ENCODE results near the gene CES1.
"Not testable (repeated sequence)": the region's sequence is repeated elsewhere in the genome, so short reads cannot be mapped to it uniquely, and the experiment has no call there.

CES1 gene

GRCh38 chr16:55829232-55829631 lies 3.7 kb downstream of the CES1 start:
- DNase-seq, result not testable (repeated sequence)

- DNase-seq, result no peak
These were observed 4.2 kb downstream of the CES1 start for GRCh38 chr16:55828680-55829079.

- DNase-seq, result no peak
These were observed 7.7 kb downstream of the CES1 start for GRCh38 chr16:55825115-55825728.

DNA sequence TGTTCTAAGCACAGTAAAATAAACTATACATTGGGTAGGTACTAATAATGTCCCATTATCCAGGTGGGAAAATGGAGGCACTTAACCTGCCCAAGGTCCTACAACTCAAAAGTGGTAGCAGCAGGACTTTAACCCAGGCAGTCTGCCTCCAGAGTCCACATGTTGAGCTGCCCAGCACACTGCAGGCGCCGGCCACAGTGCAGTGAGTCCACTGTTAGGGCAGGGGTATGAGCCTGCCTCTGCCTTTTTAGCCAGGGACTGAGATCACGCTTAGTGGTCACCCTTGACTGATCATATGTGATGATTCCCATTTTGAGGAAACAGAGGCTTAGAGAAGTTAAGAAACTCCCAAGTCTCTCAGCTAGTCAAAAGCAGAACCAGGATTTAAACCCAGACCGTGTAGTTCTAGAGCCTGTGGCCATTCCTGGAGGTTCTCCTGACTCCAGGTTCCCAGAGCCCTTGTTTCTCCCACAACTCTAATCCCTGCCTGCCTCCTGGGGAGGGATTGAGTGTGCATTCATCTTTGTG lies 8.4 kb downstream of the CES1 start:
- no peak for DNase-seq

GRCh38 chr16:55822280-55822810 lies 10.6 kb downstream of the CES1 start:
- DNase-seq, result no peak

GRCh38 chr16:55821210-55821609 lies 11.7 kb downstream of the CES1 start:
- DNase-seq, result no peak

- no peak for DNase-seq
These were observed 12.3 kb downstream of the CES1 start for GRCh38 chr16:55820615-55821014.

- no peak for DNase-seq
These were observed 15.5 kb downstream of the CES1 start for GRCh38 chr16:55817236-55817912.

- DNase-seq, result not testable (repeated sequence)
These were observed 16.7 kb downstream of the CES1 start for GRCh38 chr16:55816222-55816621.

DNA sequence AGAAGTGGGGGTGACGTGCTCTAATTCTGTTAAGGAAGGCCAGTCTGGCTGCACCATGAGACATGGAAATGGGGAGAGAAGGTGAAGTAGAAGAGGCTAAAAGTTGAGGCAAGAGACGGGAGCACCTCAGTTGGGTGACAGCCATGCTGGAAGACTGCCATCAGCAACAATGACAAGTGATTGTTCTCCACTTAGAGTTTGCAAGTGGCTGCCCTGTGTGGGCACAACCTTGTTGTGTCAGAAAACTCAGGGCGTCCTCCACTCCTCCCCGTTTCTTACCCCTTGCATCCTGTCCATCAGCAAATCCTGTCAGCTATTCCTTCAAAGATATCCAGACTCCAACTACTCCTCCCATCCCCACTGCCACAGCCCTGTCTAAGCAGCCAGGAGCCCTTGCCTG lies 17.6 kb downstream of the CES1 start:
- no peak for DNase-seq

GRCh38 chr16:55814174-55814573 lies 18.7 kb downstream of the CES1 start:
- DNase-seq, result not testable (repeated sequence)

DNA sequence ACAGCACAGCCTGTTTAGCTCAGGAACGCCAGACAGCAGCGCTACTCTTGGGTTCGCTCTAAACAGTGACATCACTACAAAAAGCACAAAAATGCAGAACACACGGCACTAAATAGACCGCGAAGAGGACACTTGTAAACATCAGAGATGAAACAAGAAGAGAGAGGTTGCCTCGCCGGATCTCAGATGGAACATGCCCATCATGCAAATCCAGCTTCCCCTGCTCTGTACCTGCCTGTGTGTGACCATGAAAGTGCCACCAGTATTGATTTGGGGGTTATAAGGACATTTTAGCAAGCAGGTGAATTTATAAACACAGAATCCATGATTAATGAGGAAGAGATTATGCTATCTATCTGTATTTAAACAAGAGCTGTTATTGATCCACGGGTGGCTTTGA lies 19.2 kb downstream of the CES1 start:
- not testable (repeated sequence) for DNase-seq

DNA sequence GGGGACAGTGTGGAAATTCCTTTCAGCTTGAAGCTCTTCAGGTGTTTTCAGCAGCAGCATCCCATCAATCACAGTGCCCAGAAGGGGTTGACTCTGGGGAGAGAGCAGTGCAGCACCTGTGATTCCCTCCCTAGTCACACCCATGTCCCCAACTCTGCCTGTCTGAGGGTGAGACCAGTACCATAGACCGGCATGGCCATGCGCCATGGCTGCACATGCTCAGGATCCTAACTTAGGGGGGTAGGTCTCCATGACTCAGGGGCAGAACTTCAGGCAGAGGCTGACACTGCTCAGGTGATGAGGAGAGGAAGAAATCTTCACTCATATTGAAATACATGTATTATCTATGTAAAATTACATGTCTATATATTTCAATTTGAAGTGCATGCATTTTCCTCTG lies 19.9 kb downstream of the CES1 start:
- DNase-seq, result no peak

GRCh38 chr16:55811811-55812210 lies 21.1 kb downstream of the CES1 start:
- DNase-seq, result no peak

- DNase-seq, result no peak
These were observed 22.4 kb downstream of the CES1 start for GRCh38 chr16:55810451-55810961.

GRCh38 chr16:55809851-55810250 lies 23.0 kb downstream of the CES1 start:
- no peak for DNase-seq

DNA sequence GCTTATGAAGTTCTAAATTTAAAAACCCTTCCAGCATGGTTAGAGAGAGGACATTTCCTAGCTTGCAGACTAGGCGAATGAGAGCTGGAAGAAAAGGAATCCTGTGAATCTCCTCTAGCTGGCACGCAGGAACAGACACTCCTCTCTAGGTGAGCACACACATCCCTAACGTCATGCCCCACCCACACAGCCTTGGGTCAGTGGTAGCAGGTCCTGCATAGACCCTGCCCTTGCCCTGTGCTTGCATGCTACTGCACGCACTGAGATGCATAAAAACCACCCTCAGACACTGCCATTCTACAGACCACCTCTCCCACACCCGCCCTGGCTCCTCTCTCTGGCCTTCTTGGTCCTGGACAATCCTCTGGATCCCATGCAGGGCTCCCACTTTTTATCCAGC lies 23.5 kb downstream of the CES1 start:
- DNase-seq, result no peak

DNA sequence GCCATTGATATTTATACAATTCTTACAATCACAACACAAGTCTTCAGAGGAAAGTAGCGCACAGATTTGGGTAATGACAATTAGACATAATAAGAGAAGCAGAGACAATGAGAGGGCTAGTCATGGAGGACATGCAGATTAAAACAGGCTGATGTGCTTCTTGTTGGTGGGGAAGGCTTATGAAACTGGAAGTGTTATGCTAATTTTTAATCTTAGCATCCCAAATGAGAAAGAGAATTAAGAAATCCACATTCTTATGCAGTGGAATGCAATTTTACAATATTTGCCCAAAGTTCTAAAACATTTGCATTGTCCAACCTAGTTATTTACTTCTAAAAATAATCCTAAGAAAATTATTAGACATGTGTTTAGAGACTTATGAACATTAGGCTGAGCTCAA lies 24.6 kb downstream of the CES1 start:
- DNase-seq, result not testable (repeated sequence)

DNA sequence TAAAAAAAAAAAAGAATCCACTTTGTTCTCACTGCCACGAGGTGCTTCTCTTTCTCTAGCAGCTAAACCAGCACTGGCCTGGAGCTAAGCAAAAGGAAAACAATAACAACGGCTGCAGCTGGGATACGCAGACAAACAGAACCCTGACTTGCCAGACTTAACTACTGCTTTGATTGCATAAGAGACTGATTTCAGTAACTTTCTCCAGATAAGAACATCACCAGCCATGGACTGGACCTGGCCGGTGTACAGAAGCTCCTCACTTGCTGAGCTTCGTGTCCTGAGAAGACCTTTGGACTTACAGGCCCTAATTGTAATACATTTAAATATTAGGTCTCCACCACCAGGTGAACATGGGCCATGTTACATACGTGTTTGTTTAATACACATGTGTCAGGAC lies 27.8 kb downstream of the CES1 start:
- DNase-seq, result not testable (repeated sequence)

DNA sequence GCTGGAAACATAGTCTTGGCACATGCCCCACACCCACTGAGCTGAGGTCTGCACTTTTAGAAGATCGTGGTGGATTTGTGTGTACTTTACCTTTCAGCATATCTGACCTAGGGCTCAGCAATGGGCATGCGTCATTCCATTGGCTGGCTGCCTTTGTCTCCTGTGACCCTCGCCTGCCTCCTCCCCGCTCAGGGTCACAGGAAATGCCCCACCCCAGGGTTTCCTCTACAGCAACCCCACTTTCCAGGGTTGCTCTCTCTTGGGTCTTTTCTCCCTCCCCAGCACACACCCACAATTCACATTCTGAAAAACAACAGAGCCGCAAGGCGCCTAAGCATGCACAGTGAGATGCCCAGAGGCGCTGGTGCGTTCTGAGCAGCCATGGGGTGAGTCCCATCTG lies 29.2 kb downstream of the CES1 start:
- not testable (repeated sequence) for DNase-seq

DNA sequence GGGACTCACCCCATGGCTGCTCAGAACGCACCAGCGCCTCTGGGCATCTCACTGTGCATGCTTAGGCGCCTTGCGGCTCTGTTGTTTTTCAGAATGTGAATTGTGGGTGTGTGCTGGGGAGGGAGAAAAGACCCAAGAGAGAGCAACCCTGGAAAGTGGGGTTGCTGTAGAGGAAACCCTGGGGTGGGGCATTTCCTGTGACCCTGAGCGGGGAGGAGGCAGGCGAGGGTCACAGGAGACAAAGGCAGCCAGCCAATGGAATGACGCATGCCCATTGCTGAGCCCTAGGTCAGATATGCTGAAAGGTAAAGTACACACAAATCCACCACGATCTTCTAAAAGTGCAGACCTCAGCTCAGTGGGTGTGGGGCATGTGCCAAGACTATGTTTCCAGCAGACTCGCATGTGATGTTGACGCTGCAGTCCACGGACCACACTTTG lies 39.9 kb downstream of the CES1 start:
- not testable (repeated sequence) for DNase-seq

DNA sequence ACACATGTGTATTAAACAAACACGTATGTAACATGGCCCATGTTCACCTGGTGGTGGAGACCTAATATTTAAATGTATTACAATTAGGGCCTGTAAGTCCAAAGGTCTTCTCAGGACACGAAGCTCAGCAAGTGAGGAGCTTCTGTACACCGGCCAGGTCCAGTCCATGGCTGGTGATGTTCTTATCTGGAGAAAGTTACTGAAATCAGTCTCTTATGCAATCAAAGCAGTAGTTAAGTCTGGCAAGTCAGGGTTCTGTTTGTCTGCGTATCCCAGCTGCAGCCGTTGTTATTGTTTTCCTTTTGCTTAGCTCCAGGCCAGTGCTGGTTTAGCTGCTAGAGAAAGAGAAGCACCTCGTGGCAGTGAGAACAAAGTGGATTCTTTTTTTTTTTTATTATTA lies 41.4 kb downstream of the CES1 start:
- DNase-seq, result not testable (repeated sequence)

- not testable (repeated sequence) for DNase-seq
These were observed 42.7 kb downstream of the CES1 start for GRCh38 chr16:55790240-55790639.

DNA sequence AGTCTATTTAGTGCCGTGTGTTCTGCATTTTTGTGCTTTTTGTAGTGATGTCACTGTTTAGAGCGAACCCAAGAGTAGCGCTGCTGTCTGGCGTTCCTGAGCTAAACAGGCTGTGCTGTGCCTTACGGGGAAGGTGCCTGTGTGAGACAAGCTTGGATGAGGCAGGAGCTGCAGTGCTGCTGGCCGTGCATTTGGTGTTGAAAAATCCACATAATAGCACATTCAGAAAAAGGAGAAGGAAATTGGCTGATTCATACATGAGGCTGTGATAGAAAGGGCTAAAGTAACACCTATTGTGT lies 50.2 kb downstream of the CES1 start:
- not testable (repeated sequence) for DNase-seq

Data from DMS79 treated with DMSO at 0.1 percent for 48 hours (cell line).